ENCODE results near the gene CLEC11A.

Gene CLEC11A

DNA sequence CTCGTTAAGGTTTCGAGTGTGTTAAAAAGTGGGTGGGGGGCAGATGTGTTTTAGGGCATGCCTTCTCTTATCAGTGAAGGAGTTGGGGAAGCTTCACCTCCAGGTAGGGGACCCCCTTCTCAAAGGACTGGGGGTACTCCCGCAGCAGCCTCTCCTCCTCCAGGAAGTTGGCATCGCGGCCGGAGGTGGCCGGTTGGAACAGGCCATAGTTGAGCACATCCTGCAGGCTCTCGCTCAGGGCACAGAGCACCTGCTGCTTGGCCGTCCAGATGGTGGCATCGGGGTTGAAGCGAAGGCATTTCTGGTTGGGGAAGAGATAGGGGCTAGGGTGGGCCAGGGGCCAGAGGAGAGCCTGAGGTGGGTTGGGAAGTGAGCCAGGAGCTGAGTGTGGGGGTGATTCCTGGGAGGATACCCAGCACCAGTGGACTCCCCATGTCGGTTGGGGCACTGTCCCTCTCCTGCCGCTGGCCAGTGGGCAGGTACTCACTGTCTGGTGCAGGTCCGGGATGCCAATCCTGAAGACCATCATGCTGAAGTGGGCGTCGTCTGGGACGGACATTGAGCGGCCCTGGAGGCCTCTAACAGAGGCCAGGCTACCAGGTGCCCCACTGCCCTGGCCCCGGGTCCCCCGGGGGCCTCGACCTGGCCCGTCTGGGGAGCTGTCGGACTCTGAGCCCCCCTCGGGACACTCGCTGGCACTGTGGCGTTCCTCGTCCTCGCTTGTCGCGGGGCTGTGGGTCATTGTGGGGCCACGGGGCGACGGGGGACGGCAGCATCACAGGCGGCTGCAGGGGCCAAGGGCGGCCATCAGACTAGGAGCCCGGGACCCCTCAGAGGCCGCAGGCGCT lies 6.8 kb upstream of the CLEC11A start:
- no peaks in the 10 kb centered on the region for H3K36me3 Mint-ChIP-seq (ENCODE audit: low read depth)
- no peak for DNase-seq
- H3K27ac Mint-ChIP-seq: no peak overlapping the region
- peaks cover 67% of the 10 kb centered on the region for H3K27me3 Mint-ChIP-seq
- H3K4me3 Mint-ChIP-seq: no peak overlapping the region
- peaks cover 18% of the 10 kb centered on the region for H3K4me1 Mint-ChIP-seq (ENCODE audit: low read depth)
- H3K9me3 Mint-ChIP-seq: no peaks in the 10 kb centered on the region

DNA sequence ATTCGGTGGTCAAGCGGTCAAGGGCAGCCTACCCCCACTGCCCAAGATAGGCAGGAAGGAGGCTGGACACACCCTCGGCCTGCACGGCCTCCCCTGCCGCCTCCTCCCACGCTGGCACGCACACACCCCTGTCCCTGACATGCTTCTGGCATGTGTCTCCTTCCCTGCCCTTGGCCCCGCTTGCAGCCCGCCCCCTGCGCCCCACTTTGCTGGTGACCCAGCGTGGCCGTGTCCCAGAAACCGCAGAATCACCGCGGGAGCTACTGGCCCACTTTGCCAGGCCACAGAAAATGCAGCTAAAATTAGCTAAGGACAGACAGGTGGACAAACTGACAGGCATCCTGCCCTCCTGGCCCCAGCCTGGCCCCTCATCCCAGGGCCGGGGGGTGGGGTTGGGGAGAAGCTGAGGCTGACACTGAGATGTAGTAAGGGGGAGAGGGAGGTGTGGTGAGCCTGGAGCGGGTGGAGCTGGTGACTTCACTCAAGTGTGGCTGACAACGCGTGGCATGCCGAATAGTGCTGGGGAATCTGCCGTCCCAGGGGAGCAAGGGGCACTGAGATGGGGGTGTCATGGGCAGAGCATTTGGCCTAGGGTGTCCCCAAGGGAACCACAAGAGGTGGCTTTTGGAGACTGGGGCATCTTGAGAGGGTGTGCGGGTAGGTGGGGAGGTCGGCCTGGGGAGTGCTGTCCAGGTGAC lies 6.0 kb upstream of the CLEC11A start:
- peaks cover 18% of the 10 kb centered on the region for H3K4me1 Mint-ChIP-seq (ENCODE audit: low read depth)
- no peaks in the 10 kb centered on the region for H3K36me3 Mint-ChIP-seq (ENCODE audit: low read depth)
- H3K27me3 Mint-ChIP-seq: peaks cover 71% of the 10 kb centered on the region
- H3K9me3 Mint-ChIP-seq: no peaks in the 10 kb centered on the region
- DNase-seq: no peak
- no peak overlapping the region for H3K4me3 Mint-ChIP-seq
- H3K27ac Mint-ChIP-seq: no peak overlapping the region

DNA sequence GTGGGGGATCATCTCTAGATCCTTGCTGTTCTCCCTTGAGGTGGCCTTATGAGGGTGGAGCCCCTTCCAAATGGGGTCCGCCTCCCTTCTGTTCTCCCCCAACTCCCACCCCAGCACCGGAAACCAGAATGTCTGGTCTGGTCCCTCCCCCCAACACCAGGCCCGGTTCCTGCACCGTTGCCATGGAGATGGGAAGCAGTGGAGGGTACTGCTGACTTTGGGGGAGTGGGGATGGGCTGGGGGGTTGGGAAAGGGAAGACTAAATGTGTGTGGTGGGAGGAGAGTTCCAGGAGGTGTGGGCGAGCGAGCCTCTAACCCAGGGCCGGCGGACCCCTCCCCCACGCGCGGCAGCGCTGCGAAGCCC lies 5.3 kb upstream of the CLEC11A start:
- Mint-ChIP-seq H3K27me3 (peaks cover 72% of the 10 kb centered on the region), H3K4me1 (ENCODE audit: low read depth) (peaks cover 16% of the 10 kb centered on the region), H3K27ac (no peak overlapping the region), H3K9me3 (no peaks in the 10 kb centered on the region), H3K4me3 (no peak overlapping the region), H3K36me3 (ENCODE audit: low read depth) (no peaks in the 10 kb centered on the region)
- no peak for DNase-seq

DNA sequence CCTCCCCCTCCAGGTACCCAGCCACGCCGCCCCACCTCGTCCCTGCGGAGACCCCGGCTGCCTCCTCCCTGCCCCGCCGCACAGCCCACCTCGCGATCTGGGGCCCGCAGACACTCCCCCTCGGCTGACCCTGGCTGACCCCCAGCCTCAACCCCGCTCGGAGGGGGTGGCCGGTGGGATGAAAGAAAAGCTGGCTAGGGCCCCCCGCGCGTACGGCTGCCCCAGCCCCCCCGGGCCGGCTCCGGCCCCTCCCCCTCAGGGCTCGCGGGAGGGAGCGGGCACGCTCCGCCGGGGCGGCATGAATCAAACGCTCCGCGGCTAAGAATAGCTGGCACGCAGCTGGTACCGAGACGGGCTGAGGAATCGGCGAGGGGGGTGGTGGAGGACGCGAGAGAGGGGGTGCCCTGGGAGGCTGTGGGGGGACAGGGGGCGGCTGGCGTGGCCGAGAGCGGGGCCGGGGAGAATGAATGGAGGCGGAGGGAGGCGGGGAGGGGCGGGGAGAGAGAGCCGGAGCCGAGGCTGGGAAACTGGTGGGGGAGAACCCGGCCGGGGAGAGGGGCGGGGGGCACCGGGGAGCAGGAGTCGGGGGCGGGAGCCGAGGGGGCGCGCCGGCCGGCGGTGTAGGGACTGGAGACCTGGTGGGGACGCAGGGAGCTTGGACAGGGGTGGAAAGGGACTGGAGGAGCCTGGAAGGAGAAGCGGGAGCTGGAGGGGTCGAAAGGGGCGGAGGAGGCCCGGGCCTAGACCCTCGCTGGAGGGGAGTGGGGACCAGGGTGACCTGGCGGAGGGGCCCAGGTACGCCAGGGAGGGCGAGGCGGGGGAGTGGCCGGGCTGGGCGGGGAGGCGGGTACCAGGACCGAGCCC lies 4.7 kb upstream of the CLEC11A start:
- Mint-ChIP-seq H3K4me3 (no peak overlapping the region), H3K36me3 (ENCODE audit: low read depth) (no peaks in the 10 kb centered on the region), H3K27ac (no peak overlapping the region), H3K4me1 (ENCODE audit: low read depth) (peaks cover 10% of the 10 kb centered on the region), H3K9me3 (no peaks in the 10 kb centered on the region), H3K27me3 (peaks cover 72% of the 10 kb centered on the region)
- DNase-seq: peak; percentile 48

DNA sequence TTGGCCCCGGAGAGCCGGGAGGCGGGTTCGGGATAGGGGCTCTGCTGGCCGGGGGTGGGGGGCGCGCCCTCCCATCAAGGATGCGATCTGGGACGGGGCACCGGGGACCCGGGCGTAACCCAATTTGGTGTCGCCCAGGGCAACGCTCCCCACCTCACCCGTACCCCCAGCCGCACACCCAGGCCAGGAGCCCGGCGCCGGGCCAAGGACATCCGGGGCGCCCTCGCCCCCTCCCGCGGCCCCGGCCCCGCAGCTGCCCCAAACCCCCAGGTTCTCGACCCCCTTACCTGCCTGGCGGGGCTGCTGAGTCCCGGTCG lies 4.1 kb upstream of the CLEC11A start:
- Mint-ChIP-seq H3K4me1 (ENCODE audit: low read depth) (peaks cover 10% of the 10 kb centered on the region), H3K9me3 (no peaks in the 10 kb centered on the region), H3K27ac (no peak overlapping the region), H3K36me3 (ENCODE audit: low read depth) (no peaks in the 10 kb centered on the region), H3K4me3 (no peak overlapping the region), H3K27me3 (peaks cover 72% of the 10 kb centered on the region)
- DNase-seq: no peak

DNA sequence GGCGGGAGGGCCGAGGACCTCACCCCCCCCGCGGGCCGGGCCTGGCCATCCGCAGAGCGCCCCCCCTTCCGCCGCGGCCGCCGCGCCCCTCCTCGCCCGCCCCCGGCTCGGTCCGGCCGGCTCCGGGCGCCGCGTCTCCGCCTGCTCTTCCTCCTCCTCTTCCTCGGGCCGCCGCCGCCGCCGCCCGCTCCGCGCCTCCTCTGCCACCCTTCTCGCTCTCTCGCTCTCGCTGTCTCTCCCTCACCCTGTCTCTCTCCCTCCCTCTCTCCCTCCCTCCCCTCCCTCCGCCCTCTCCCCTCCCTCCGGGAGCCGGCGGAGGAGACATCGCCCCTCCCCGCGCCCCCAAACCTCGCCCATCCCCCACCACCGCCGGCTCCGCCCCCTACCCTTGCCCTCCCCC lies 3.6 kb upstream of the CLEC11A start, which contains the start of gene SHANK1:
TSS of gene SHANK1 (minus strand) at position 237 of the 400 bp plus-strand sequence. CDS start 2,883 bp downstream, outside the sequence.
- Mint-ChIP-seq H3K4me1 (ENCODE audit: low read depth) (peaks cover 13% of the 10 kb centered on the region), H3K36me3 (ENCODE audit: low read depth) (no peaks in the 10 kb centered on the region), H3K27ac (no peak within 1 kb of the TSS), H3K27me3 (peaks cover 76% of the 10 kb centered on the region), H3K4me3 (no peak within 1 kb of the TSS), H3K9me3 (no peaks in the 10 kb centered on the region)
- no peak for DNase-seq

DNA sequence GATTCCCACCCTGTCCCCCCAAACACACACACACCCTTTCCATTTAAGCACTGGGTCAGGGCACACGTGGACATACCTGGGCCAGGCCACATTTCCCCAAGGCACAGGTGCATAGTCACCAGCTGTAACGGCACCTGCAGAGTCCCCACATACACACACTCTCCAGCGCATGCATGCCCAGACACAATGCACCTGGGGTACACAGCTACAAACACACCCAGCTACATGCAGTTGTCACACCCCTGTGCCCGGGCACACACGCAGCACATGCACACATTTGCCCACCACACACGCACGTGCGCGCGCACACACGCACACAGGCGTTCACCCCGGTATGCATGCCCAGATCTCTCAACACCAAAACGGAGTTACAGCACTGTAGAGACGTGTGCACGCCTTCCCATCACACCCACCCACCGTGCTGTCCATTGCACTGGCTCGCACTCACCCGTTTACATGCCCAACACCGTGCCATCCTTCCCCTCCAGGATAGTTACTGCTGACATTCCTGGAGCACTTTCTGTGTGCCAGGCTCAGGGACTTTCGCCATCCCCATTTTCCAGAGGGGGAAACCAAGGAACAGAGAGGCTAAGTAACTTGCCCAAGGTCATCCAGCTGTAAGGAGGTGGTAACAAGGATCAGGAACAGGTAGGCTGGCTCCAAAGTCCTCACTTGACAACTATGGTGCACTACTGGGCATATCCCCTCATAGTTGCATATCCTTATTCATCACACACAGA lies 2.8 kb upstream of the CLEC11A start:
- DNase-seq: no peak
- Mint-ChIP-seq H3K4me3 (no peak overlapping the region), H3K36me3 (ENCODE audit: low read depth) (peaks cover 2% of the 10 kb centered on the region), H3K27ac (no peak overlapping the region), H3K27me3 (peaks cover 71% of the 10 kb centered on the region), H3K9me3 (no peaks in the 10 kb centered on the region), H3K4me1 (ENCODE audit: low read depth) (peaks cover 15% of the 10 kb centered on the region)

DNA sequence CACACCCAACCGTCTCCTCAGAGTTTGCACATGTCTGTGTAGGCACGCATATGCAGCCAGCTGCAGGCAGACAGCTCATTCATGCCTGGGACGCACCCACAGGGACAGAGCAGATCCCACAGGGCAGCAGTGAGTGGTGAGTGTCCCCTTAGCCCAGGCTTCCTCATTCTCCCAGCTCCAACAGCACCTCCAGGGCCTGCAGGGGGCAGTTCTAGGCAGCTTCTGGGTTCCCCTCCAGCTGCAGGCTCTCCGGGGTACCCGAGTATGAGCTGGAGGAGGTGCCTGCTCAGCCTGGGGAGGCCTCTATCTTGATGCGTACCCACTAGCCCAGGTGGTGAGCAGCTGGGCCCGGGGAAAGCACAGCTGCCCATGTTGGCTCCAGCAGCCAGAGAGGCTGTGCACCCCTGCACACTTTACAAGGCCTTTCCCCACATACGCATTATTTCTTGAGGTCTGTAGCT lies 2.2 kb upstream of the CLEC11A start:
- Mint-ChIP-seq H3K36me3 (ENCODE audit: low read depth) (peaks cover 5% of the 10 kb centered on the region), H3K4me1 (ENCODE audit: low read depth) (peaks cover 21% of the 10 kb centered on the region), H3K9me3 (no peaks in the 10 kb centered on the region), H3K27me3 (peaks cover 71% of the 10 kb centered on the region), H3K27ac (no peak overlapping the region), H3K4me3 (no peak overlapping the region)
- no peak for DNase-seq

DNA sequence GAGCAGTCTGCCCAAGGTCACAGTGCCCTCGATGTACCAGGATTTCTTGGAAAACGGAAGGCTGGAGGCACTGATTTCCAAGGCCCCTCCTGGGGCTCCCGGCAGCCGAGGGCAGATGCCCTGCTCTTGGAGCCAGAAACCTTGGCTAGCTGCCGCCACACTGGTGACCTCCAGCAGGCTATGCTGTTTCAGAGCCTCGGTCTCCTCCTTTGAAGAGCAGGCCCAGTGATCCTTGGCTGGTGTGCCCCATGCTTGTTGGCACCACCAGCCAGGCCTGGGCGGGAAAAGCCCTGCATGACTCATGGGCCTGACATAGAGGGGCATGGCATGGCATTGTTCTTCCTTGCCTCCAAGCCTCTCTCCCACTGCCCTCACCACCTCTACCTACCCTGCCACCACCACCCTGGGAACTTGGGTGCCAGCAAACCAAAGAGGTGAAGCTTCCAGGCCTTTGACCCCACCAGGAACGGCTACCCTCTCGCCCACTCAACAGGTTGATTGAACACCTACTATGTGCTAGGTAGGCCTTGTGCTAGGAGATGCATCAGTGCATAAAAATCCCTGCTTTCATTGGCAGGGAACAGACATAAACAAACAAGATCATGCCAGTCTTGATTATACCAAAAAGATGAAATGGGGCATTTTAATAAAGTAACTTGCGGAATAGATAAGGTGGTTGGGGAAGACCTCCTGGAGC lies 1.6 kb upstream of the CLEC11A start:
- H3K9me3 Mint-ChIP-seq: no peaks in the 10 kb centered on the region
- no peak overlapping the region for H3K27ac Mint-ChIP-seq
- peaks cover 5% of the 10 kb centered on the region for H3K36me3 Mint-ChIP-seq (ENCODE audit: low read depth)
- H3K27me3 Mint-ChIP-seq: peaks cover 71% of the 10 kb centered on the region
- peaks cover 24% of the 10 kb centered on the region for H3K4me1 Mint-ChIP-seq (ENCODE audit: low read depth)
- no peak overlapping the region for H3K4me3 Mint-ChIP-seq
- DNase-seq: no peak

DNA sequence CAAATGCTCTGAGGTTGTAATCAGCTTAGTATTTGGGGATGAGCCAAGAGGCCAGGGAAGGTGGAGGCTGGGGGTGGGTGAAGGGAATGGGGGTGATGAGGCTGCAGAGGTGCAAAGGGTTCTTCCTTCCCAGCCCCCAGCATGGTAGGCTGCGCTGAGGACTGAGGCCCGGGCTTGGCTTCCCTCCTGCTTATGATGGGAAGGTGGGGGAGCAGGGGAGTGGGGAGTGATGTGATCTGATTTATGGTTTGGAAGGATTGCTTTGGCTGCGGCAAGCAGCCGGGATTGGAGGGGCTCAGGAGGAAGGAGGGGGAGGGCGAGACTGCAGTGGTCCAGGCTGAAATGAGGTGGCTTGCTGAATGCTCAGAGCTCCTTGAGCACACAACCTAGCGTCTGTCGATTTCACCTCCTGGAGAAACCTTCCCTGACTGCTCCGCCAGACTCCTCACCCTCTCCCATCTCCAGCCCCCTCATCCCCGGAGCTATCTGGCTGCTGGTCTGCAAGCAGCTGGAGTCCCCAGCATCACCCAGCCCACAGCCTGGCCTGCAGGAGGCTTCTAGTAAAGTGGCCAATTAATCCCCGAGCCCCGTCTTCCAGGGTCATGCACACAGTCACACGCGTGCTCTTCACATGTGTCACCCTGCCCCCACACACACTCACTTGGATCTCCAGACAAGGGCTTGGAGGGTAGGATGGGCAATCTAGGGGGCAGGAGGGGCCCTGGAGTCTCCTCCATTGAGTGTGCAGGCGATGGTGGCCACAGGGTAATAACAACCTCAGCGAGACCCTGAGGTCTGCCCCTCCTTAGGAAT lies 757 bp upstream of the CLEC11A start:
- Mint-ChIP-seq H3K4me1 (ENCODE audit: low read depth) (peaks cover 27% of the 10 kb centered on the region), H3K9me3 (no peaks in the 10 kb centered on the region), H3K27me3 (peaks cover 74% of the 10 kb centered on the region), H3K27ac (no peak overlapping the region), H3K4me3 (no peak overlapping the region), H3K36me3 (ENCODE audit: low read depth) (peaks cover 5% of the 10 kb centered on the region)
- DNase-seq: no peak

DNA sequence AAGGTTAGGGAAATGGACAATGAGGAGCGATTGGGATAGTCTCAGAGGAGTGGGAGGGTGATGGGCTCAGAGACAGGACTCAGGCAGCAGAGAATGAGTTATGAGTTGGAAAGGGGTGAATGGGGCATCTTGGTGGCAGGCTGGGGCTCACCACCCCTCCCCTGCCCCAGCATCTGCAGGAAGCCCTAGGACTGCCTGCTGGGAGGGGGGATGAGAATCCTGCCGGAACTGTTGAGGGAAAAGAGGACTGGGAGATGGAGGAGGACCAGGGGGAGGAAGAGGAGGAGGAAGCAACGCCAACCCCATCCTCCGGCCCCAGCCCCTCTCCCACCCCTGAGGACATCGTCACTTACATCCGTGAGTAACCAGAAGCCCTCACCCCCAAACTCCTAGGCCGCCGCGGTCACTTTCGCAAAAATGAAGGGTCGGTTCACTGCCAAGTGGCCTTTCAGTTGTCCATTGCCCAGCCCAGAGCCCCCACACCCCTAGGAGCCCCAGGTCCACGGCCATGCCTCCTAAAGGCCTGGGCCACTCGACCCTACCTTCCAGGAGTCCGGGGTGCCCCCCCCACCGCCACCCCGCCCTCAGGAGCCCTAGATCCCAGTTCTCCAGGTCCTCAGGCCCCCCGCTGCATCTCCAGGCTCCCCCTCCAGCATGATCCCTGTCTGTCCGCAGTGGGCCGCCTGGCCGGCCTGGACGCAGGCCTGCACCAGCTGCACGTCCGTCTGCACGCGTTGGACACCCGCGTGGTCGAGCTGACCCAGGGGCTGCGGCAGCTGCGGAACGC lies 764 bp downstream of the CLEC11A start:
- Mint-ChIP-seq H3K27ac (peak overlapping the region; percentile 88), H3K9me3 (no peaks in the 10 kb centered on the region), H3K4me3 (peak overlapping the region; percentile 83), H3K27me3 (peaks cover 80% of the 10 kb centered on the region), H3K36me3 (ENCODE audit: low read depth) (peaks cover 7% of the 10 kb centered on the region), H3K4me1 (ENCODE audit: low read depth) (peaks cover 39% of the 10 kb centered on the region)
- DNase-seq: no peak

DNA sequence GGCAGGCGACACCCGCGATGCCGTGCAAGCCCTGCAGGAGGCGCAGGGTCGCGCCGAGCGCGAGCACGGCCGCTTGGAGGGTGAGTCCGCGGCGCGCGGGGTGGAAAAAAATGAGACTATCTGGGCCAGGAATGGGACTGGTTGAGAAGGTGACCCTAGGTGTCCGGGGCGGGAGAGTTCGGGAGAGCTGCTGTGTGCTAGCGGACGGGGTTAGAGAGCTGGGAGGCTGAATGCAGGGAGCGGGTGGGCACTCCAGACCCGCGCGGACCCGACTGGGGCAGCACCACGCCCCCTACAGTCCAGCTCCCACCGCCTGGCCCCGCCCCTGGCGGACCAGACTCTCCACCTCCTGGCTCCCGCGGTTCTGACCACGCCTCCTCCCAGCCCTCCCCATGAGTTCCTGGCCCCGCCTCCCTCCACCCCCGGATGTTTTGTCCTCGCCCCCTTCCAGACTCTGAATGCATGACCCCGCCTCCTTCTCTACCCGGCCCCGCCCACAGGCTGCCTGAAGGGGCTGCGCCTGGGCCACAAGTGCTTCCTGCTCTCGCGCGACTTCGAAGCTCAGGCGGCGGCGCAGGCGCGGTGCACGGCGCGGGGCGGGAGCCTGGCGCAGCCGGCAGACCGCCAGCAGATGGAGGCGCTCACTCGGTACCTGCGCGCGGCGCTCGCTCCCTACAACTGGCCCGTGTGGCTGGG lies 1.5 kb downstream of the CLEC11A start:
- Mint-ChIP-seq H3K27ac (peak overlapping the region; percentile 89), H3K4me1 (ENCODE audit: low read depth) (peaks cover 39% of the 10 kb centered on the region), H3K27me3 (peaks cover 83% of the 10 kb centered on the region), H3K9me3 (no peaks in the 10 kb centered on the region), H3K36me3 (ENCODE audit: low read depth) (peaks cover 7% of the 10 kb centered on the region), H3K4me3 (peak overlapping the region; percentile 83)
- peak; percentile 92 for DNase-seq

Measured in activated T-cell treated with anti-CD3 and anti-CD28 coated beads, Interleukin-2, amount 50 U/mL, for 24 hours (primary cell).